Activated CD4-positive, alpha-beta T cell treated with anti-CD3 and anti-CD28 coated beads for 24 hours (primary cell): ENCODE measurements around the gene IGFBP2.

Source experiments
- DNase-seq, 2 donors: peaks; one replicate each; pipeline ENCODE4 v3.0.0-alpha.2; 2020; ENCODE audit warnings: low read depth in 2 of 2

Gene IGFBP2

DNA sequence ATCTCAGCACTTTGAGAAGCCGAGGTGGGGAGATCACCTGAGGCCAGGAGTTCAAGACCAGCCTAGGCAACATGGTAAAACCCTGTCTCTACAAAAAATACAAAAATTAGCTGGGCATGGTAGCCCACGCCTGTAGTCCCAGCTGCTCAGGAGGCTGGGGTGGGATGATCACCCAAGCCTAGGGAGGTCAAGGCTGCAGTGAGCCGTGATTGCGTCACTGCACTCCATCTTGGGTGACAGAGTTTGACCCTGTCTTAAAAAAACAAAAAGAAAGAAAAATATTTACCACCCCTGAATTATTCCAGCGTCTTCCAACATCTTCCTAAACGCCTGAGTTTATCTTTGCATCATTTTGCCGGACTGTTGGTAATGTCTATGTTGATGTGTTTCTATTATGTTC lies 68.3 kb downstream of the IGFBP2 start:
- no peak for DNase-seq

DNA sequence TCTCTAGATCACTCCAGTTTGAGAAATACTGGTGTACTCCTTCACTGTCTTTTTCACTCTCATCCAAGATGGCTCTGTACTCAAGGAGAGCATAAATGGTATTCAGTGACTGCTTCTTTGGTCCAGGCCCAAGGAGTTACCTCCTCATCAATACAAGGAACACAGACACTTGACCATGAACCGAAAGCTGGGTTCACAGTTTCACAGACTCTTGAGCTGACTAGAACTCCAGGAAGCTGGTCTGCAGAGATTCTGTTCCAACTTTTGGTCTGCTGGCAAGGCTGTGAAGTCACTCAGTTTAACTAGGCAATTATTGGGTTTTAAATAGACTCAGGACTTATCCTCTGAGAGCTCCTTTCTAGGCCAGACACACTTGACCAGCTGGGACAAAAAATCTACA lies 69.5 kb downstream of the IGFBP2 start:
- no peak for DNase-seq

DNA sequence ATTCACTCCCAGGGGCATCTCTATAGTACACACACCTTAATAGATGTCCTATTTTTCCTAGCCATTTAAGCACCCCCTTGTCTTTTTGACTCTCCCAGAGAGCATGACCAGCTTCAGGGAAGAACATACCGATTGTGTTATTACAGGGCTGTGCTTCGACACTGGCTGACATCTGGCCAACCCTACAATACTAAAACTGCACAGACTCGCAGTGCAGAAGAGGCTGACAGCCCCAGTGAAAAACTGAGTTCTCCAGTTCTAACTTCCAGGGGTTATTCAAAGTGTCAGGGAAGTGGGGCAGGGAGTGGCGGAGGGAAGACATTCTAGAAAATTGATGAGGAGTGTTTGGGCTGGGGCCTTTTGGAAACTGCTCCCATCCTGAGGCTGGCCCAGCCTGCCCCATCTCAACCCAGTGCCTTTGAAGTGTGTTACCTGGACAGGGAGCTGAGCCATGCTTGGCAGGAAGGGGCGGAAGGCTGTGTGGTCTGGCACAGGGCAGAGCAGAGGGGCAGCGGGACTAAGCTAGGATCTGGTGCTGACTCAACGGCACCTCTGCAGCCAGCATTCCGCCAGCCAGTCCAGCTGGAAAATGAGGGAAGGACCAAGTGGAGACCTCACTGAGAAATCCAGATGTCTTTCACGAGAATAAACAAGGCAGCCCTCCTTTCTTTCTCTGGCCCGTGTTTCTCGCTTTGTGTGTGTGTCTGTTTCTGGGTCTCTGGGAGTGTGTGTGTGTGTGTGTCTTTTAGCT lies 77.5 kb downstream of the IGFBP2 start:
- no peak for DNase-seq

DNA sequence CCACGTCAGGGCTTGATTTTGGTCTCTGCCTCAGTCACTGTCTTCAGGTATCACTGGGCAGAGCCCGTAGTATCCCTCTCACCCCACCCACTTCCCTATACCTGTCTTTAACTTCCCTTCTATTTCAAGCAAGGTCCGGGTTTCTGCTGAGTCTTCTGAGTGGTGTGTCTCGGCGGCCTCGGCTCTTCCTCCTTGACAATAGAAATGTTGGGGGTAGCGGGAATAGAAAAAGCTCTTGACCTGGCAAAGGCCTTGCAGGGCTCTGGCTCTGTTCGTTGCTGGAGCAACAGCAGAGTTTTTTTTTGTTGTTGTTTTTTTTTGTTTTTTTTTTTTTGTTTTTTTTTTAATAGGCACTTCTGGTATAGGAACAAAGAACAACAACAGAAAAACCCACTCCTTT lies 78.1 kb downstream of the IGFBP2 start:
- no peak for DNase-seq

DNA sequence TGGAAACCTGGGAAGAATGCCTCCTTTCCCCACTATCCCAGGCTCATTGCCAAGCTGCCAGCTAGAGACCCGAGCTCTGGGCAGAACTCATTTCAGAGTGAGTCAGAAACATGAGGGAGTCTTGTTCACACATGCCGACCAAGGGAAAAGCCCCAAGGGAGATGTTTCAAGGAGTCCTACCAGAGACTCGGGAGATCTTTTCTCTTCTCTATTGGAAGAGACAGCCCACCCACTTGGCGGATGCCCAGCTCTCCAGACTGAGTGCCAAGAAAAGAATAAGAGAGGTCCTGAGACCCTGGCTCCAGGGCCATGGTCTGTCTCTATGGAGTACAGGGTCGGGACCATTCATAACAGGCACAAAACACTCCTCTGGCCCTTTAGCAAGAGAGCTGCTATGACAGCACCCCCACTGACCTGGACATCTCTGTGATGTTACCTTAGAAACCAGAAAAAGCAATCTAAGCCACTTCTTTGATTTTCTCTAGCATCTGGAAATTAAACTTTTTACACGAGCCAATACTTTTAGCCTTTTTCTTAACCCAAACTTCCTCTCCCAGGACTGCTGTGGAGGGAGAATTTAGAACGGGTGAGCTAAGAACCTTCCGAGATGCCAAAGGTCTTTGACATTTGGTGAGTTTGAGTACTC lies 80.6 kb downstream of the IGFBP2 start:
- DNase-seq, result no peak
